Measurements from ENCODE around the gene DLGAP1. TPM values are rescaled to one million over a fixed set of nuclear protein-coding genes. Genes with fewer than 3 reads are reported as not detected.
A peak's percentile ranks its signal among the peaks of the same experiment; 100 is the strongest.
"Not testable (repeated sequence)": the region's sequence is repeated elsewhere in the genome, so short reads cannot be mapped to it uniquely, and the experiment has no call there.

DLGAP1 gene
- total RNA-seq, 1 donor from 2014 or later, result 80.2 TPM

DNA sequence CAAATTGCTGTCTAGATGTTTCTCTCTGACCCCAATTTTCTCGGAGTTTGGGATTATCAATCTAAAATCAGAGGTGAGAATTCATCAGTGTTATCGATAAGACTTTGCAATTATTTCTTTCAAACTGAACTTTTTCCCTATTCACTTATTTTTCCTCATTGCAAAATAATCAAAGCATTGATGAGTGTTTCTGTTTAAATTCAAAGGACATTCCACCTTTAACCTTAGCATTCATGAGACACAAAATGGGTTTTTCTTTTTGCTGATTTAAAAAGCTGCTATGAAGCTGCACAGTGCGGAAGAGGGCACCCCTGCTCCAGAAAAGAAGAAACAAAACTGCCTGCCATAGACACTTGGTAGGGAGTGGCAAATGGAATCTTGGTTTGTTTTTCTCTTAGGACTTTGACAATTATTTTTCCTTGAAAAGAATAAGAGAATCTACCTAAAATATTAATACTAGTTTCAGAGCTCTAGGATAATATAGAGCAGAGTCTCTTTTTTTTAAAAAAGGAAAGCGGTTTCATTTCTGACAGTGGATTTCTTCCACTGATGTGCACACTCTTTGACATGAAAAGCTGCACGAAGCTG, 801.8 kb downstream of the DLGAP1 start:
- DNase-seq, result no peak

GRCh38 chr18:3652380-3653262, 802.5 kb downstream of the DLGAP1 start:
- peak; percentile 79 for DNase-seq

DNA sequence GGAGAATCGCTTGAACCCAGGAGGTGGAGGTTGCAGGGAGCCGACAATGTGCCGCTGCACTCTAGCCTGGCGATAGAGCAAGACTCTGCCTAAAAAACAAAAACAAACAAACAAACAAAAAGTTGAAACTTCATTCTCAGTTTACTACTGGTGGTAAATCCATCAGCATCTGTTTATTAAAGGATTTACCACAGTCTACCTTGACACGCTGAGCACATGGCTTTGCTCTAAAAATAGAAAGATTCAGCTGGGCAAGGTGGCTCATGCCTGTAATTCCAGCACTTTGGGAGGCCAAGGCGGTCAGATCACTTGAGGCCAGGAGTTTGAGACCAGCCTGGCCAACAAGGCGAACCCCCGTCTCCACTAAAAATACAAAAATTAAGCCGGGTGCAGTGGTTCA, 803.8 kb downstream of the DLGAP1 start:
- no peak for DNase-seq

DNA sequence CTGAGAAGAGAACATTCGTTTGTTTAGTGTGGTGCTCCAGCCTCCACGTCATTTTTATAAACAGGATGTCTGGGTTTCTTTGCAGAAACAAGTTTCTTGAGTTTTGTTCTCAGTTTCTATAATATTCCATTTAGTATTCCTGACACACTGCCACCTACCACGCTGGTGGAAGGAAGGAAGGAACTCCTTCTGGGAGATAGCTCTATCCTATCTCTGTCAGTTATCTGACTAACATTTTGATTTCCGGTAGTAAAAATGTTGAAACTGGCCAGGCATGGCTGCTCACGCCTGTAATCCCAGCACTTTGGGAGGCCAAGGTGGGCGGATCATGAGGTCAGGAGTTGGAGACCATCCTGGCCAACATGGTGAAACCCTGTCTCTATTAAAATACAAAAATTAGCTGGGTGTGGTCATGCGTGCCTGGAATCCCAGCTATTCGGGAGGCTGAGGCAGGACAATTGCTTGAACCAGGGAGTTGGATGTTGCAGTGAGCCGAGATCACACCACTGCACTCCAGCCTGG, 804.5 kb downstream of the DLGAP1 start:
- DNase-seq, result not testable (repeated sequence)

- no peak for DNase-seq
Measured at GRCh38 chr18:3649633-3650426, 805.3 kb downstream of the DLGAP1 start.

- DNase-seq, result no peak
Measured at GRCh38 chr18:3649135-3649632, 805.9 kb downstream of the DLGAP1 start.

DNA sequence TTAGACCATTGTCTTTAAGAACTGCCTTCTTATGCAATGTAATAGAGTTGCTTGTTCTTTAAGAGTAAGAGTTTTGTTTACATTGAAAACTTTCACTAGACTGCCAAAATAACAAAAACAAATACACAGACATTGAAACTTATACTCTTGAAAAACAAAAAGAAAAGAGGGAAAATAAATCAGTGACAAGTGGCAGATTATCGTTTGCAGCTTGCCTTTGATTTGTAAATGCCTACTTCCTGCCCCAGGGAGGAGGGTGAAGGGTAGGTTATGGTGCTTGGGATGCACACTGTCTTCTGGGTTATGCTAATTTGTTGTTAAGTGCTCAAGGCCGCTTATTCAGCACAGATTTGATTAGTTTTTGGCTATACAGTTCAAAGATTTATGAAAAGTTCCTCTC, 806.5 kb downstream of the DLGAP1 start:
- no peak for DNase-seq

DNA sequence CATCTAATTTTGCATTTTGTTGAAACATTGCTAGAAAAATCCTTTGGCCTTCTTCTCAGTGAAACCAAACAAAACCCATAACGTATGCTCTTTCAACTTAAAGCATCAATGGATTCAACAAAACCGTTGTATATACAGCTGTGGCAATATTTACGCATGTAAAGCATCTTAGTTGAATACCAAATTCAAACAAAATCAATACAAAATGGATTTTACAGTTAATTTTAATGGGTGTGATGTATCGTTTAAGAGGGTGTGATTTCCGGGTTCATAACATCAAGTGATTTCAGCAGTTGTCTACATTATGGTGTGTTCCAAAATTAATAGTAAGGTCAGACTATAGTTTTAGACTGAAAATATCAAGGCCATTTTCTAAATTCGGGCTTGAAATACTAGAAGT, 806.9 kb downstream of the DLGAP1 start:
- DNase-seq, result no peak

DNA sequence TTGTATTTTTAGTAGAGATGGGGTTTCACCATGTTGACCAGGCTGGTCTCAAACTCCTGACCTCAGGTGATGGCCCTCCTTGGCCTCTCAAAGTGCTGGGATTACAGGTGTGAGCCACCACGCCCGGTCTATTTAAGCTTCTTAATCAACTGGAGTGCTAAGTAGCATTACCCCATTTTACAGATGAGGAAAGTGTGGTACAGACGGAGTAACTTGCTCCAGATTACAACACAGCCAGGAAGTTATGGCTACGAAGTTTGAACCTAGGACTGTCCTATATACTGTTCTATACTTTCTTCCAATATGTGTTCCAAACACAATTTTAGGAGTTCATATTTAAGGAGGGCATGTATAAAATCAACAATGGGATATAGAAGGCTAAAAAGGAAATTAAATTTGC, 807.5 kb downstream of the DLGAP1 start:
- no peak for DNase-seq

- DNase-seq, result no peak
Measured at GRCh38 chr18:3645384-3646156, 809.5 kb downstream of the DLGAP1 start.

- no peak for DNase-seq
Measured at GRCh38 chr18:3634250-3634939, 820.7 kb downstream of the DLGAP1 start.

DNA sequence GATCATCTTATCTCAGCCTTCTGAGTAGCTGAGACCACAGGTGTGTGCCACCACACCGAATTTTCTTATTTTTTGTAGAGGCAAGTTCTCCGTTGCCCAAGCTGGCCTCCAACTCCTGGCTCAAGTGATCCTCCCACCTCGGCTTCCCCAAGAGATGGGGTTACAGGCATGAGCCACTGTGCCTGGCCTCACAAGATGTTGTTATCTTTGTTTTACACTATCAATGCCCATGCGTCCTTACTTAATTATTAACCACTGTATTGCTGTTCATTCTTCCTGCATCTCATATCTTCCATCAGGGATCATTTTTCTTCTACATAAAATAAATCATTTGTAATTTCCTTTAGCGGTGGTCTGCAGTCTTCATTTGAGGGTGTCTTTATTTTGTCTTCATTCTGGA, 823.2 kb downstream of the DLGAP1 start:
- DNase-seq, result no peak

GRCh38 chr18:3626929-3627458, 828.1 kb downstream of the DLGAP1 start:
- no peak for DNase-seq

- DNase-seq, result no peak
Measured at GRCh38 chr18:3625742-3626091, 829.4 kb downstream of the DLGAP1 start.

DNA sequence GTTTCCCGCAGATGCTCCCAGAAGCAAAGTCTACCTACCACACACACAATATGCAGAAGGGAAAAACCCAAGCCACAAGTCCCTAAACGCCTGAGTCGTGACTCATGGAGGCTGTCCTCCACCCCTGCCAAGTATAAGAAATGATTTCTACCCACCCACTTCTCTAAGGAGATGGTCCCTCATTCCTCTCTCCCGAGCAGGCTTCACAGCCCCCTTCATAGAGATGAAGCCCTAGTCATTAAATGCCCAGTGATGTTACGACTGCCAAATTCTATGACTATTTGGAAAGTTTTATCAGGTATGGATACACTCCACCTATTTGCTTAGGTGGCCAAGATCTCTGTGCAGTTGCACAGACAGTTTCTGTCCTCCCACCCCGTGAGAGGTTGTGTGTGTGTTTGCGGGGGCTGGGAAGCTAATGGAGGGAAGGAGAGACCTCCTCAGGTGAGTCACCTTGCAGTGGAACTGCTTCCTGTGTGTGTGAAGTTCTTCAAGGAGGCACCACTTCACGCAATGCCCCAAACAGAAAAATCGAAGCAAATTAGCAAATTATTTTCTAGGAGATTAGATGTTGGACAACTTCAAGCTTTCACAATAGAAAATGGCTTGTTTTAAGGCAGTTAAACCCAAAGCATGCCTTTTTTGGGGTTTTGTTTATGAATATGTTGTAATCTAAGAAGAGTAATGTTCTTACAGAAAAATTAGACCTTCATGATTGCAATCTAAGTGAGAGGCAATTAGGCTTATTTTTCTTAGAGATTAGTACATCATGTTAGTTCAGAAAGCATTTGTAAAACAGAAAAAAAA, 830.0 kb downstream of the DLGAP1 start:
- DNase-seq, result peak; percentile 21

GRCh38 chr18:3624546-3624934, 830.6 kb downstream of the DLGAP1 start:
- no peak for DNase-seq

- peak; percentile 76 for DNase-seq
Measured at GRCh38 chr18:3623769-3624545, 831.1 kb downstream of the DLGAP1 start.

DNA sequence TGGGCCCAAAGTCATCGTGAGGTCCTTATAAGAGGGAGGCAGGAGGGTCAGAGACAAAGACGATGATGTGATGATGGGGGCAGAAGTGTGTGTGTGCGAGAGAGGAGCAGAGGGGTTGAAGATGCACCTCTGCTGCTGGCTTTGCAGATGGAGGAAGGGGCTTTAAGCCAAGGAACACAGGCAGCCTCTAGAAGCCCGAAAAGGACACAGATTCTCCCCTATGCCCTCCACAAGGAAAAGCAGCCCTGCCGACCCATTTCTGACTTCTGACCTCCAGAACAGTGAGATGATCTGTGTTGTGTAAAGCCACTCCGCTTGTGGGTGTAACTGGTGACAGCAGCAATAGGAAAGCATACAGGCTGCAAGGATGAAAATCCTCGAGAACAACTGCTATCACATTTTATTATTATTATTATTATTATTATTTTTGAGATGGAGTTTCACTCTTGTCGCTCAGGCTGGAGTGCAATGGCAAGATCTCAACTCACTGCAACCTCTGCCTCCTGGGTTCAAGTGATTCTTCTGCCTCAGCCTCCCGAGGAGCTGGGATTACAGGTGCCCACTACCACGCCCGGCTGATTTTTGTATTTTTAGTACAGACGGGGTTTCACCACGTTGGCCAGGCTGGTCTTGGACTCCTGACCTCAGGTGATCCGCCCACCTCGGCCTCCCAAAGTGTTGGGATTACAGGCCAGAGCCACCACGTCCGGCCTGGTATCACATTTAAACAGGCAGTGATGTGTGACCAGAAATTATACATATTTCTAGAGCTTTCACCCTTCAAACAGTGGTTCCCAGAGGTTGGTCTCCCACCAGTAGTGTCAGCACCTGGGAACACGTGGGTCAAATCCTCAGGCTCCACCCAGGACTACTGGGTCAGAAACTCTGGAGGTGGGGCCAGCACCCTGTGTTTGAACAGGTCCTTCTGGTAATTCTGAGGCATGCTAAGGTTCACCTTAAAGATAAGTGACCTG, 834.7 kb downstream of the DLGAP1 start:
- no peak for DNase-seq

Data from occipital lobe (tissue), 2 donors.